Measurements from ENCODE around the gene OR1D5. TPM values are rescaled to one million over a fixed set of nuclear protein-coding genes. Genes with fewer than 3 reads are reported as not detected.

Gene OR1D5
- total and polyA plus RNA-seq, 2 donors (not counting 1 experiment from before 2014, with no cell fraction given), result not detected

GRCh38 chr17:3038941-3039340 is 24.5 kb downstream of the OR1D5 start:
- no peak overlapping the region for H3K4me3 Mint-ChIP-seq
- H3K4me1 ChIP-seq (ENCODE audit: control insufficient read depth in 2 of 2, insufficient read depth in 2 of 2, low read length in 2 of 2), result peaks cover 6 to 9% of the 10 kb centered on the region in 2 donors
- H3K4me1 Mint-ChIP-seq, result peaks cover 13% of the 10 kb centered on the region
- H3K4me2 ChIP-seq (replicated peaks; ENCODE audit: low read depth, low read length, poor library complexity, severe bottlenecking), result no peak overlapping the region
- H3K27ac ChIP-seq (ENCODE audit: low read length in 2 of 2), result no peak overlapping the region
- CTCF ChIA-PET, result no interaction called here
- intact Hi-C loops (cut with micrococcal nuclease), result no loop called here
- H3K4me3 ChIP-seq (ENCODE audit: control extremely low read depth in 1 of 5, extremely low read depth in 1 of 5, insufficient read depth in 1 of 5, low read depth in 2 of 5, low read length in 4 of 5), result no peak overlapping the region
- DNase-seq, result no peak
- peaks cover 0 to 9% (median 0%) of the 10 kb centered on the region in 4 experiments for H3K27me3 ChIP-seq (replicated peaks in 1 of 4; ENCODE audit: control extremely low read depth in 1 of 4, control insufficient read depth in 3 of 4, insufficient read depth in 4 of 4, low read length in 3 of 4)
- no peak overlapping the region for H3K27ac Mint-ChIP-seq
- no peak for ATAC-seq (ENCODE audit: low read depth)
- 100% methylated on average over 3 of the region's 5 CpGs for WGBS (ENCODE audit: insufficient coverage)
- no peaks in the 10 kb centered on the region for H3K79me2 ChIP-seq (ENCODE audit: control insufficient read depth, insufficient read depth, low read length)
- H3K36me3 ChIP-seq (replicated peaks in 1 of 2; ENCODE audit: control extremely low read depth in 1 of 2, control insufficient read depth in 1 of 2, extremely low read depth in 1 of 2, insufficient read depth in 2 of 2, low read length in 1 of 2), result no peaks in the 10 kb centered on the region
- H2AFZ ChIP-seq (ENCODE audit: insufficient read depth, low read depth, low read length, poor library complexity, severe bottlenecking), result no peak overlapping the region
- TF ChIP-seq CTCF (IDR thresholded peaks at IDR 0.05) (no peak), EZH2 (IDR thresholded peaks at IDR 0.05; ENCODE audit: borderline replicate concordance, insufficient read depth, low read depth, low read length, poor library complexity, severe bottlenecking) (no peak)
- H3K9me3 Mint-ChIP-seq (ENCODE audit: insufficient read depth), result peaks cover 2% of the 10 kb centered on the region
- no peaks in the 10 kb centered on the region for H4K20me1 ChIP-seq (ENCODE audit: control insufficient read depth, insufficient read depth, low read length, poor library complexity, severe bottlenecking)
- peaks cover 3 to 6% (median 5%) of the 10 kb centered on the region in 3 donors for H3K9me3 ChIP-seq (ENCODE audit: control extremely low read depth in 1 of 3, control insufficient read depth in 2 of 3, insufficient read depth in 1 of 3, low read length in 2 of 3)
- POLR2A ChIA-PET, result no interaction called here
- H3K9ac ChIP-seq (ENCODE audit: low read length), result no peak overlapping the region
- peaks cover 18% of the 10 kb centered on the region for H3K27me3 Mint-ChIP-seq

- Histone ChIP-seq H3K4me1 (ENCODE audit: control insufficient read depth in 2 of 2, insufficient read depth in 2 of 2, low read length in 2 of 2) (peaks cover 6 to 9% of the 10 kb centered on the region in 2 donors), H3K79me2 (ENCODE audit: control insufficient read depth, insufficient read depth, low read length) (no peaks in the 10 kb centered on the region), H3K4me3 (ENCODE audit: control extremely low read depth in 1 of 5, extremely low read depth in 1 of 5, insufficient read depth in 1 of 5, low read depth in 2 of 5, low read length in 4 of 5) (no peak overlapping the region), H2AFZ (ENCODE audit: insufficient read depth, low read depth, low read length, poor library complexity, severe bottlenecking) (no peak overlapping the region), H3K9ac (ENCODE audit: low read length) (no peak overlapping the region), H3K27ac (ENCODE audit: low read length in 2 of 2) (no peak overlapping the region), H3K27me3 (replicated peaks in 1 of 4; ENCODE audit: control extremely low read depth in 1 of 4, control insufficient read depth in 3 of 4, insufficient read depth in 4 of 4, low read length in 3 of 4) (peaks cover 0 to 7% (median 0%) of the 10 kb centered on the region in 4 experiments), H3K9me3 (ENCODE audit: control extremely low read depth in 1 of 3, control insufficient read depth in 2 of 3, insufficient read depth in 1 of 3, low read length in 2 of 3) (no peaks in the 10 kb centered on the region), H3K4me2 (replicated peaks; ENCODE audit: low read depth, low read length, poor library complexity, severe bottlenecking) (no peak overlapping the region), H3K36me3 (replicated peaks in 1 of 2; ENCODE audit: control extremely low read depth in 1 of 2, control insufficient read depth in 1 of 2, extremely low read depth in 1 of 2, insufficient read depth in 2 of 2, low read length in 1 of 2) (no peaks in the 10 kb centered on the region), H4K20me1 (ENCODE audit: control insufficient read depth, insufficient read depth, low read length, poor library complexity, severe bottlenecking) (no peaks in the 10 kb centered on the region)
- intact Hi-C loops (cut with micrococcal nuclease), result no loop called here
- Mint-ChIP-seq H3K4me1 (peaks cover 13% of the 10 kb centered on the region), H3K27me3 (peaks cover 16% of the 10 kb centered on the region), H3K9me3 (ENCODE audit: insufficient read depth) (no peaks in the 10 kb centered on the region), H3K4me3 (no peak overlapping the region), H3K27ac (no peak overlapping the region)
- DNase-seq, result no peak
- ATAC-seq (ENCODE audit: low read depth), result no peak
- ChIA-PET POLR2A (no interaction called here), CTCF (interaction anchor here (1.5 kb wide), 1 partner anchor 24 kb away, joined by 7 read pairs; no protein-coding TSS in a partner anchor)
- TF ChIP-seq CTCF (IDR thresholded peaks at IDR 0.05) (no peak), EZH2 (IDR thresholded peaks at IDR 0.05; ENCODE audit: borderline replicate concordance, insufficient read depth, low read depth, low read length, poor library complexity, severe bottlenecking) (no peak)
- no CpG with 5 or more reads among the region's 9 CpGs for WGBS (ENCODE audit: insufficient coverage)
Observed at GRCh38 chr17:3037259-3037658, 26.1 kb downstream of the OR1D5 start.

All from B cell (primary cell).